Stimulated activated CD8-positive, alpha-beta memory T cell treated with anti-CD3 and anti-CD28 coated beads, Interleukin-12 subunit alpha, Interleukin-12 subunit beta, amount 100 ng/mL, for 4 hours (primary cell): ENCODE data around the gene PHF3.

ENCODE experiments used
- DNase-seq: peaks from one replicate; pipeline ENCODE4 v3.0.0-alpha.2; 2020; ENCODE audit warnings: low read depth

Gene PHF3

GRCh38 chr6:63649269-63649668, 13.7 kb downstream of the PHF3 start:
- DNase-seq = no peak

- no peak for DNase-seq
Observed at GRCh38 chr6:63649847-63650265, 14.3 kb downstream of the PHF3 start.

DNA sequence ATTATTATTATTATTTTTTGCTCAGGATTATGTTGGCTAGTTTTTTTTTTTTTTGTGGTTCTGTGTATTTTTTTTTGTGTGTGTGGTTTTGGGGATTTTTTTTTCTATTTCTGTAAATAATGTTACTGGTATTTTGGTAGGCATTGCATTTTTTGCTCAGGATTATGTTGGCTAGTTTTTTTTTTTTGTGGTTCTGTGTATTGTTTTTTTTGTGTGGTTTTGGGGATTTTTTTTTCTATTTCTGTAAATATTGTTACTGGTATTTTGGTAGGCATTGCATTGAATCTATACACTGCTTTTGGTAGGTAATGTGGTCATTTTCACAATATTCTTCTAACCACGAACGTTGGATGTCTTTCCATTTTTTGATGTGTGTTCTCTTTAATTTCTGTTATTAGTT, 17.4 kb downstream of the PHF3 start:
- DNase-seq = no peak

- DNase-seq = no peak
Observed at GRCh38 chr6:63660757-63661156, 25.2 kb downstream of the PHF3 start.

DNA sequence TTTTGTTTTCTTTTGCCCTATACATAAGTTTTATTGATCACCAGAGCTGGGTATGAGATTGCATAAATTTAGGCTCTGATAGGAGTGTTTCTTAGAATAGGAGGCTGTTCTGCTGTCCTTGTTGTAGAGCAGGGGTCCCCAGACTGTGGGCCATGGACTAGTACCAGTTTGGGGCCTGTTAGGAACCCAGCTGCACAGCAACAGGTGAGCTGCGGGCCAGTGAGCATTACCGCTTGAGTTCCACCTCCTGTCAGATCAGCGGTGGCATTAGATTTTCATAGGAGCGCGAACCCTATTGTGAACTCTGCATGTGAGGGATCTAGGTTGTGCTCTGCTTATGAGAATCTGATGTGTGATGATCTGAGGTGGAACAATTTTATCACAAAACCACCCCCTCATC, 26.2 kb downstream of the PHF3 start:
- DNase-seq = no peak

DNA sequence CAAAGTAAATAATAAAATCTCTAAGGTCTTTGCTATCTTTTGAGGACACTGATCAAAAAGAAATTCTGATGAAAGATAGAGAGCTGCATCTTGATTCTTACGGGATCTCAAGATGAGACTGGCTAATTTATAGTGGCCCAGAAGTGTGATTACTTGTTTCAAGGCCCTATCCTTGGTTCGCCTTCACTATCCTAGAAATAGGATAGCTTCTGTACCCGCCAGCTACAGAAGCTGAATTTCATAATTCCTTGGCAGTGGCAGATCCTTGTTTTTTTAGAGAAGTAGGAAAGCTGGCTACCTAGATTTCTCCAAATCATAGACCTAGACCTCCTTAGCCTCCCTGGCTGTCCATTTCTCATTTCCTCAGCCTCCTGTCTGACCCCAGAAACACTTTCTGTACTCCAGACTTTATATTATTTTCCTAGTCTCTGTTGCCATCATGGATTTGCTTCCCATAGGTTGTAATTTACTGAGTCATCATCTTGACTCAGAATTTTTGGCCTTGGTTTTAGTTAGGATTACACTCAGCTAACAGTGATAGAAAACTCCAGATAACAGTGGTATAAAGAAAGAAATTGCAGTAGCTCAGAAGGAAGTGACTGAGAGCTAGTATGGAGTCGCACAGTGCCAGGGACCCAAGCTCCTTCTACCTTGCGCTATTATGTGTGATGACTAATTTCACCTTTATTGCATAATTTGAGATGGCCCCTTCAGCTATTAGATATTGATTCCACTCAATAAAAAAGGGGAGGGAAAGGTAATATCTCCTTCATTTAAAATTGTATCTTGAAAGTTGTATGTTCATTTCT, 27.7 kb downstream of the PHF3 start:
- DNase-seq = no peak

- DNase-seq = no peak
Observed at GRCh38 chr6:63663956-63664281, 28.3 kb downstream of the PHF3 start.

GRCh38 chr6:63671098-63671754, 35.6 kb downstream of the PHF3 start:
- no peak for DNase-seq

DNA sequence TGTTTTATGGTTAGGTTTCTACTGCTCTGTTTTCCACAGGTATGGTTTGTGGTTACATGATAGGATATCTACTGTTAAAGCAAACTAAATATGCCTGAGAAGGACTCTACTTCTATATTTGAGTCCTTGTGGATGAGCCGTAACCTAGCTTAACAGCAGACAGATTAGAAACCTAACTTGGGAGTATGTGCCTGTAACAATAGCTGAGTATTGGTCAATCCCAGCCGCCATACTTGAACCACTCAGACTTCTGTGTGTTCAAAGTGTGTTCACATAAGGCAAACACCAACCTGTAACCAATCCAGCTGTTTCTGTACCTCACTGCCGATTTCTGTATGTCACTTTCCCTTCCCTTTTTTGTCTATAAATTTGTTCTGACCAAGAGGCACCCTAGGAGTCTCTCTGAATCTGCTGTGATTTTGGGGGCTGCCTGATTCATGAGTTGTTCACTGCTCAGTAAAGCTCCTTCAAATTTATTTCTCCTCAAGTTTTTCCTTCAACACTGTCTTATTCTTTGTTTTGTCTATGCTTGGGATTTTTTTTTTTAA, 37.1 kb downstream of the PHF3 start:
- DNase-seq = no peak

- DNase-seq = no peak
Observed at GRCh38 chr6:63673692-63674091, 38.1 kb downstream of the PHF3 start.

DNA sequence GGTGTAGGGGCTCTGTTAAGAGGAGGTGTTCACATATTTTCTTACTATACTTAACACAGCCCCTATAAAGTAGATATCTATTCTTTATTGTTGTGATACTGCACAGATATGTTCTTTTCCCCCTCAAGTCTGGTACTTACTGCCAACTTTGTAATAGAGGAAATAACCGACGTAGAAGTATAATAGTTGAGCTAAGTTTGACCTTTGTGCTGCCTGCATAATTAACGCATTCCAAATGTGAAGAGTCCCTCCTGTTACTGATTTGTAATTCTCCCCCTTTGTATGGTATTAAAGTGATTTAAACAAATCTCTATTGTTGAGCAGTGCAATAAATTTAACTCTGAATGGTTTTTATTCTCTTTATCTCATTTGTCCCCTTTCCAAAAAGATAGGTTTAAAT, 39.0 kb downstream of the PHF3 start:
- DNase-seq = no peak

GRCh38 chr6:63675138-63675537, 39.5 kb downstream of the PHF3 start:
- no peak for DNase-seq

- DNase-seq = no peak
Observed at GRCh38 chr6:63676412-63677114, 41.0 kb downstream of the PHF3 start.

GRCh38 chr6:63677282-63677681, 41.7 kb downstream of the PHF3 start:
- DNase-seq = no peak

DNA sequence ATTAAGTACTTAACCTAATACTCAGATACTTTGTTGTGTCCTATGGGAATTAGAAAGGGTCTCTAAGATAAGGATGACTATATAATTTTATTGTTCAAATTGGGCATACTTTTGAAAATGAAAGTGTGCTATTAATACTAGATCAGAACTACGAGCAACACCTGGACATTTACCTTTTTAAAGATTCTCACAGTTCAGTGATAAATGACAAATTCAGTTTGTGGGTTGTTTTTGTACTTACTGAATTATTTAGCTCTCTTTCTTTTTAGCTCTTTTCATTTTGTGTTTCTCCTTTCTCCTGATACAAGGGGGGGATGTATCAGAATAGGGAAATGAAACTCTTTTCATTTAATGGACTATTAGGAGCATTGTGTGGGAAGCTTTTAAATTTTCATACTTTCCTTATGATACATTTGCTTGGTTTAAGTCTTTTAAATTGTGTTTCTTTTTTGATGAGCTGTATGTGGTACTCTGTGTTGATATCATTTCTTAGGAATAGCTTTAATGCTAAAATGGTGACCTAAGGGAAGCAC, 47.5 kb downstream of the PHF3 start:
- no peak for DNase-seq

DNA sequence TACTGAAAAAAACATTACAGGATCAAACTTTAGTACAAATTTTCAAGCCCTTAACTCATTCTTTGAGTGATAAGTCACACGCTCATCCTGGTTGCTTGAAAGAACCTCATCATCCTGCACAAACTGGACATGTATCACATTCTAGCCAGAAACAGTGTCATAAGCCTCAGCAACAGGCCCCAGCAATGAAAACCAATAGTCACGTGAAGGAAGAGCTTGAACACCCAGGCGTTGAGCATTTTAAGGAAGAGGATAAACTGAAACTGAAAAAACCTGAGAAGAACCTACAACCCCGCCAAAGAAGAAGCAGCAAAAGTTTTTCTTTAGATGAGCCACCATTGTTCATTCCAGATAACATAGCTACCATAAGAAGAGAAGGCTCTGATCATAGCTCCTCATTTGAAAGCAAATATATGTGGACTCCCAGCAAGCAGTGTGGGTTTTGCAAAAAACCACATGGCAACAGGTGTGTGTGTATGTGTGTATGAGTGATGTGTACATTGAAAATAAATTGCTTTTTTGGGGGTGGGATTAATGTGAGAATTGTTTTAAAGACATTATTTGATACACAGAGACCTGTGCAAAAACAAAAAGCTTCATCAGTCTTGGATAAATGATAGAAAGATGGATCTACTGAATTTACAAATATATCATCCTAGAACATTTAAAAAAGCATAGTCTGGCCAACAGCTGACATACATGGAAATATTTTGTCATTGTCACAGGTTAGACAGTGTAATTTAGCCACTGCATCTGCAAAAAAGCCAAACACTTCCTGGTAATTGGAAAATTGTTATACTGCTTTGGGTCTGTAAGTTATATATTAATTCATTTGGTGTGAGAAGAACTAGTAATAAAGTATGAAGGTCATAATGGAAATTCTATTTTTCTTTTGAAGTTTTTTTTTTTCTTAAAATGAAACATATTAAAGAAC, 50.1 kb downstream of the PHF3 start:
- no peak for DNase-seq

GRCh38 chr6:63689421-63689820, 53.8 kb downstream of the PHF3 start:
- DNase-seq = no peak

- no peak for DNase-seq
Observed at GRCh38 chr6:63690221-63690620, 54.6 kb downstream of the PHF3 start.

DNA sequence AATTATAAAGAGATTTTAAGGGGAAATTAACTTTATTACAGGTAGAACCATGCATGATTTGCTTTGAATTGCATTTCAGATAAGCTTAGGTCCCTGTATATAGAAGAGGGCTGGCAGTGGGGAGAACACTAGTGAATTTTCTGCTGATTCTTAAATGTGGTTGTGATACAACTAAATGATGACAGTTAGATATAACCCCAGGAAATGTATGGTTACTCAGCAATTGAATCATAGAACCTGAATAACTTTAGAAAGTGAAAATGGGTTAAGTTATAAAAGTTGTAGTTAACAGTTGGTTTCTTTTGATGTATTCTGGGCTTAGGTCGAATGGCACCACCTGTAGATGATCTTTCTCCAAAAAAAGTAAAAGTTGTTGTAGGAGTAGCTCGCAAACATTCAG, 70.1 kb downstream of the PHF3 start:
- DNase-seq = no peak

DNA sequence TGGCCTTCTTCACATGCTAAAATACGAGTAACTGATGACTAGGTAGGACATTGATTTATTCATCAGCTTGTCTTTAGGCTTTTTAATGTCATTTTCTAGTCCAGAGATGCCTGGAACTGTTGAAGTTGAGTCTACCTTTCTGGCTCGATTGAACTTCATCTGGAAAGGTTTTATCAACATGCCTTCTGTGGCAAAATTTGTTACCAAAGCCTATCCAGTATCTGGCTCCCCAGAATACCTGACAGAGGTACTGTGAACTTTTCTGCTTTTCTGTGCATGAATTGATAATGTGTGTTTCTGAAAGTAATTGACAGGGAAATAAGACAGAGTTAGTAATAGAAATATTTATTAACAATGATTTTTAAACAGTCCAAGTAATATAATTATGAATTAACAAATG, 71.0 kb downstream of the PHF3 start:
- no peak for DNase-seq

GRCh38 chr6:63708631-63709030, 73.0 kb downstream of the PHF3 start:
- no peak for DNase-seq

DNA sequence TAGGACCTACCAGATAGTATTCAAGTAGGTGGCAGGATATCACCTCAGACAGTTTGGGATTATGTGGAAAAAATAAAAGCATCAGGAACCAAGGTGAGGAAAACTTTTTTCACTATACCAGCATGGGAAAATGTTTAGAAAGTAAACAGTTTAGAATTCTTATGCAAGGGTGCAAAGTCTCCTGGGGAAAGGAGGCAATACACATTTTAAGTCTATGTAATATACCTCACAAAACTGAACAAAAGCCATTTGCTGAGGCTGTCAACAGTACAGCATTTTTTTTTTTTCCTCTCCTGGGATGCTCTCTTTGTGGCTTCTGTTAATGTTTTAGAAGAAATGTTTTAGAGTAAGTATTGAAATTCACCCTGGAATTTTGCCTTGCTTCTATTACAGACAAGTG, 73.5 kb downstream of the PHF3 start:
- DNase-seq = no peak
